Skeletal muscle tissue (tissue), 4 donors: ENCODE data around the gene IRX4. TPM values are rescaled to one million over a fixed set of nuclear protein-coding genes. Genes with fewer than 3 reads are reported as not detected.

ENCODE experiments used
- H3K27ac ChIP-seq: one replicate; pipeline ENCODE4 v1.7.0; 2013; ENCODE audit warnings: mild to moderate bottlenecking, low read depth, low read length, inconsistent platforms
- H3K27me3 ChIP-seq, 3 donors: one replicate each; pipeline ENCODE4 v1.7.0; 2013; ENCODE audit warnings: low read length in 3 of 3; ENCODE audit not compliant: control insufficient read depth in 3 of 3, insufficient read depth in 3 of 3
- H3K36me3 ChIP-seq, 3 donors: one replicate each; pipeline ENCODE4 v1.7.0; 2013; ENCODE audit warnings: low read length in 3 of 3; ENCODE audit not compliant: control insufficient read depth in 3 of 3, insufficient read depth in 3 of 3
- H3K4me1 ChIP-seq, 3 donors: one replicate each; pipeline ENCODE4 v1.7.0; 2013; ENCODE audit warnings: low read length in 3 of 3, mild to moderate bottlenecking in 3 of 3; ENCODE audit not compliant: control insufficient read depth in 3 of 3, insufficient read depth in 3 of 3
- H3K4me3 ChIP-seq, 3 donors: one replicate each; pipeline ENCODE4 v1.7.0; 2013; ENCODE audit warnings: low read length in 3 of 3
- H3K9ac ChIP-seq, 3 donors: one replicate each; pipeline ENCODE4 v1.7.0; 2013; ENCODE audit warnings: low read length in 3 of 3, mild to moderate bottlenecking in 3 of 3, moderate library complexity in 2 of 3, low read depth in 1 of 3
- H3K9me3 ChIP-seq, 3 donors: one replicate each; pipeline ENCODE4 v1.7.0; 2013; ENCODE audit warnings: low read length in 3 of 3; ENCODE audit not compliant: control insufficient read depth in 3 of 3
- total RNA-seq: library from RNA; depleted of rRNA; stranded (reverse); fragments of >200 nt; gene quantifications from one replicate; pipeline ENCODE4 v1.2.3, GENCODE V29; 2014
- donor health status: Osteomylitis.

The IRX4 gene
- total RNA-seq, 1 donor from 2014 or later: under 0.01 TPM

DNA sequence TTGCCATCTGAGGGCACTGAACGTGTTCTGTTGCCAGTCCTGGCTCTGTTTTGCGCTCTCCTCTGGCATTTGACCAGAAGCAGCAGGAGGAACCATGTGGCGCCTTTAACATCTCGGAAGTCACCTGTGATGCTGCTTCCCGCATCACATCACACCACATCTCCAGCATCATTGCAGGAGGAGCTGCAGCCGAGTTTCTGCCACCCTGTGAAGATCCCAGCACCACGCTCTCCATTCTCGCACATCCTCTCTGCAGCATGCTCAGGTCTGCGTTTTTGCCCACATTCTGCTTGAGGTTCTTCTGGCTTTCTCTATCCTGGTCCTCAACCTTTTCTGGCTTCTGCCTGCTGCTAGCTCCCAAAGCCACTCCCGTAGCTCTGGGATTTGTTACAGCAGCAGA, 11.0 kb upstream of the IRX4 start:
- H3K9me3 ChIP-seq: no peaks in the 10 kb centered on the region
- peaks cover 15 to 51% (median 40%) of the 10 kb centered on the region in 3 donors for H3K27me3 ChIP-seq
- H3K4me3 ChIP-seq: no peak overlapping the region
- H3K27ac ChIP-seq: no peak overlapping the region
- no peak overlapping the region for H3K9ac ChIP-seq
- no peaks in the 10 kb centered on the region for H3K4me1 ChIP-seq
- no peaks in the 10 kb centered on the region for H3K36me3 ChIP-seq

DNA sequence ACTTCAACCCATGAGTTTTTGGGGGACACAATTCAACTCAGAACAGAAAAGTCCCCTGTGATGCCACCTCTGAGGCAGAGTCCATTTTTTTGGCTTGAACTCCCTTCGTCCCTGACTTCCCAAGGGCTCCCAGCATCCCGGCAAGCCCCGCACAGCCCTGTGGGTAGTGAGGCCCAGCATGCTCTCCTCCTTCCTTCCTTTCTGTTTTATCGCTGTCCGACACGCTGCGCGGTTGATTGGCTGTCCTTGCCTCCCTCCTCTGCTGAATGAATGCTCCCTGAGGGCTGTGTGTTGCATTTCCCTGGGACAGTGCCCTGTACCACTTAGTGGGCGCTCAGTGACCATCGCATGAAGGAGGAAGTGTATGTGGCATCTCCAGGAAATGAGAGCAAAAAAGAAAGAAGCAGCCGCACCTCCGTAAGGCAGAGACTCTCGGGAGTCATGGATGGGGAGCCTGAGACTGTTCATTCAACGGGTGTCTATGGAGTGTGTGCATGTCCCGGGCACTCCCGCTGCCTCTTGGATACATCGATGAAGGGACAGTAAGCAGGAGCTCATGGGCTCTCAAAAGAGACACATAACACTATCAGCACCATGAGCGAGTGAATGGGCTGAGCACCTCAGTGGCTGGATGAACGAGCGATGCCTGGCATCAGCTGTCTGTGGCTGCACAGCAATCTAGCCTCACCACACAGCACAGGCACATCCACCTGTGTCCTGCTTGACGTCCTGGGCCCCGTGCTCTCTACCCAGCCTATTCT, 10.1 kb upstream of the IRX4 start:
- no peak overlapping the region for H3K4me3 ChIP-seq
- H3K27ac ChIP-seq: no peak overlapping the region
- H3K9me3 ChIP-seq: no peaks in the 10 kb centered on the region
- H3K27me3 ChIP-seq: peaks cover 18 to 52% (median 45%) of the 10 kb centered on the region in 3 donors
- no peaks in the 10 kb centered on the region for H3K4me1 ChIP-seq
- no peaks in the 10 kb centered on the region for H3K36me3 ChIP-seq
- no peak overlapping the region for H3K9ac ChIP-seq

DNA sequence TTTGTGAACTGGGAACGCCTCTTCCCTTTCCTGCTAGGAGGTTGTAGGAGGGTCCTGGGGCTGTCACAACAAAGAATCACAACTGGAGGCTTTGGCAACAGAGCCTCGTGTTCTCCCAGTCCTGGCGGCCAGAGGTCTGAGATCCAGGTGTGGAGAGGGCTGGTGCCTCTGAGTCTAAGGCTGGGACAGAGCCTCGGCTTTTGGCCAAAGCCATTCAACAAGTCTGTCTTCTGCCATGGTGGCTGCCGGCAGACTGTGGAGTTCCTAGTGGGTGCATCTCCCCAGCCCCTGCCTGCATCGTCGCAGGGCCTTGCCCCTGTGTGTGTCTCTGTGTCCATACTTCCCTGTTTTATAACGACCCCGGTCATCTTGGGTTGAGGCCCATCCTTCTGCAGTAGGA, 9.5 kb upstream of the IRX4 start:
- H3K9me3 ChIP-seq: no peaks in the 10 kb centered on the region
- H3K4me1 ChIP-seq: no peaks in the 10 kb centered on the region
- no peak overlapping the region for H3K9ac ChIP-seq
- peaks cover 18 to 54% (median 48%) of the 10 kb centered on the region in 3 donors for H3K27me3 ChIP-seq
- no peak overlapping the region for H3K4me3 ChIP-seq
- H3K27ac ChIP-seq: no peak overlapping the region
- H3K36me3 ChIP-seq: no peaks in the 10 kb centered on the region

DNA sequence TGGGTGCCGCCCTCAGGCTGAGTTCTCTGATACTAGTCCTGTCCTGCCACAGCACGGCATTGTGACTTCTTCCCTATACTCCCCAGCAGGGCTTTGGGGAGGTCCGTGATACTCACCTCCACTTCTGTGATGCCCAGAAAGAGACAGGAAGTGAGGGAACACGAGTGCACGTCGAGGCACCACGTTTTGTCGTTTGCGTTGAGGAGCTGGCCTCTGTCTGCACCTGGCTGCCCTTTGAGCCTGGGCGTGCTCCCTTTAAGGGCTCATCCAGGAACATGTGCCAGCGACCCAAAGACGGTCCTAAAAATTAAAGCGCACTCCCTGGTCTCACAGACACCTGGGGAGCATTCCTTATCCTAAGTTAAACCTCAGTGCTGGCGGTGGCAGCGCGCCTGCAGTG, 8.7 kb upstream of the IRX4 start:
- Histone ChIP-seq H3K9ac (no peak overlapping the region), H3K36me3 (no peaks in the 10 kb centered on the region), H3K4me1 (no peaks in the 10 kb centered on the region), H3K4me3 (no peak overlapping the region), H3K27ac (no peak overlapping the region), H3K27me3 (peaks cover 20 to 56% (median 43%) of the 10 kb centered on the region in 3 donors), H3K9me3 (no peaks in the 10 kb centered on the region)

DNA sequence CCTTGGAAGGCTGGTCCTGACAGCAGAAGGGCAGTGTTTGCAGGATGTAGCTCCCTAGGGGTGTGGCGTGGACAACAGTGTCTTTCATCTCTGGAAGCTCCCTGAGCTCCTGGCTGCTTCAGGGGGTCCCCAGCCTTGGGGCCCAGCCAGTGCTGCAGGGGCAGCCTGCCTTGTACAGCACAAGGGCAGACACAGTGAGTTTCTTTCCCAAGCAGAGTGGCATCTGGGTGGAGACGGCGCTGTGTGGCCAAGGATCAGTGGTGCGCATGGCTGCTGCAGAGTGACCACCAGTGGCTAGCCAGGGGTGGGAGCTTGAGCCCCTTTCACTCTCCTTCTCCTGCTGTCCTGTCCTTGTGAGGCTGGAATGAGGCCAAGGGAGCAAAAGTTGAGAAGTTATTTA, 7.6 kb upstream of the IRX4 start:
- H3K27me3 ChIP-seq: peaks cover 31 to 60% (median 48%) of the 10 kb centered on the region in 3 donors
- no peaks in the 10 kb centered on the region for H3K9me3 ChIP-seq
- no peak overlapping the region for H3K4me3 ChIP-seq
- H3K4me1 ChIP-seq: no peaks in the 10 kb centered on the region
- no peak overlapping the region for H3K9ac ChIP-seq
- no peak overlapping the region for H3K27ac ChIP-seq
- H3K36me3 ChIP-seq: no peaks in the 10 kb centered on the region

DNA sequence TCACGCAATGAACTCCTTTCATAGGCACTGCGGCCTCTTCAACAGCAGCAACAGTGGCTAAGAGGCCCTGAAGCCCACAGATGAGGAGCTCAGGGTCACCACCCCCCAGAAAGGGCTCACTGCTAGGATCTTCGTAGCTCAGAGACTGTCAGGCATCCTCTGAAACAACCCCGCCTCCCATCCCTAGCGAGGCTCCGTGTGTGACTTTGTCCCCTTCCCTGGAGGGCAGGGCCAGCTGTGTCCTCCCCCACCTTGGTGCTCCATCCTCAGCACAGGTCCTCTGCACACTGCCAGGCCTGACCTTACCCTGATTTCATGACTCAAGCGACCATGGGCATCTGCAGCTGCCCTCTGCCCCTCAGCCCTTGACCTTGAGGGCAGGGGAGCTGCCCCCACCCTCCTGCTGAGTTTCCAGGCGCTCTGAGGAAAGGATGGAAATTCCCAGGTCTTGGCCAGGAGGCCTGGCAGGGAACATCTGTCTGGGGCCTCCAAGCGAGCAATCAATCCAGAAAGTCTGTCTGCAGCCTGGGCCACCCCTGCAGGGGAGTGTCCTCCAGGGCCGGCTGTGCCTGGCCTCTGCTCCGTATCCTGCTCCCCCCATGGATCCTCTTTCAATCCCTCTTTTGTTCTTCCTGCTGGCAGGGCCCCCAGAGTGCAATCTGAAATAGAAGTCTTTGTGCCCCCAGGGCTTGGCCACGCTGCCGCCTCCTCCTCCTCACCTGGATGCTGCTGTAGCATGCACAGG, 6.8 kb upstream of the IRX4 start:
- Histone ChIP-seq H3K27me3 (peaks cover 36 to 65% (median 49%) of the 10 kb centered on the region in 3 donors), H3K4me3 (no peak overlapping the region), H3K9ac (no peak overlapping the region), H3K4me1 (no peaks in the 10 kb centered on the region), H3K27ac (no peak overlapping the region), H3K36me3 (no peaks in the 10 kb centered on the region), H3K9me3 (no peaks in the 10 kb centered on the region)

DNA sequence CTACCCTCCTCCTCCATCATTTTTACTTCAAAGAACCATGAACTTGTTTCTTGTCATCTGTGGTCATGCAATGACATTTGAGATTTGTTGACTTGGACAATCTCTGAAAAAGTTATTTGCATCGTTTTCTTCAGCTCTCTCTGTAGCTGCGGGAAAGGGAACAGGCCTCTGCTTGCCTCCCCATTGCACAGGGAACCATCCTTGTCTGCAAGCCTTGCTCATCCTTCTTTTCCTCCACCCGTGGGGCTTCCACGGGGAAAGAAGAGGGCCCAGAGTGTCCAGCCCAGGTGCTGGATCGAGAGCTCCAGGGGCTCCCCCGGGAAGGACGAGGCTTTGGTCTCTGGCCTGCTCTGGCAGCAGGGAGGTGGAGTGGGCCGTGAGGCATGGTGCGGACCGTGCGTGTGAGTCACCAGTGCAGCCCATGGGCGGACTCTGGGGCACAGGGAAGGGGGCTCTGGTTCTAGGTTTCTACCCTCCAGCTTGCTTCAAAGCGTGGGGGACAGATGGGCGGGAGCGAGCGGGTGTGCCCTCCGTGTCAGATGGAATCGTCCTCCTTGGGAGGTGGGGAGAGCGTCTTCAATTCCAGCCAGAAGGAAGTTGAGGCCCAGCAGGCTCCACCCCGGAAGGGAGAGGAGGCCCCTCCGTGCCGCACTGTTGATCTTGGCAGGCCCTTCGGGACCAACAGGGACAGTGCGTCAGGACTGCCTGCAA, 6.0 kb upstream of the IRX4 start:
- no peak overlapping the region for H3K27ac ChIP-seq
- no peaks in the 10 kb centered on the region for H3K9me3 ChIP-seq
- no peaks in the 10 kb centered on the region for H3K36me3 ChIP-seq
- no peaks in the 10 kb centered on the region for H3K4me1 ChIP-seq
- H3K4me3 ChIP-seq: no peak overlapping the region
- H3K9ac ChIP-seq: no peak overlapping the region
- peaks cover 42 to 69% (median 57%) of the 10 kb centered on the region in 3 donors for H3K27me3 ChIP-seq

DNA sequence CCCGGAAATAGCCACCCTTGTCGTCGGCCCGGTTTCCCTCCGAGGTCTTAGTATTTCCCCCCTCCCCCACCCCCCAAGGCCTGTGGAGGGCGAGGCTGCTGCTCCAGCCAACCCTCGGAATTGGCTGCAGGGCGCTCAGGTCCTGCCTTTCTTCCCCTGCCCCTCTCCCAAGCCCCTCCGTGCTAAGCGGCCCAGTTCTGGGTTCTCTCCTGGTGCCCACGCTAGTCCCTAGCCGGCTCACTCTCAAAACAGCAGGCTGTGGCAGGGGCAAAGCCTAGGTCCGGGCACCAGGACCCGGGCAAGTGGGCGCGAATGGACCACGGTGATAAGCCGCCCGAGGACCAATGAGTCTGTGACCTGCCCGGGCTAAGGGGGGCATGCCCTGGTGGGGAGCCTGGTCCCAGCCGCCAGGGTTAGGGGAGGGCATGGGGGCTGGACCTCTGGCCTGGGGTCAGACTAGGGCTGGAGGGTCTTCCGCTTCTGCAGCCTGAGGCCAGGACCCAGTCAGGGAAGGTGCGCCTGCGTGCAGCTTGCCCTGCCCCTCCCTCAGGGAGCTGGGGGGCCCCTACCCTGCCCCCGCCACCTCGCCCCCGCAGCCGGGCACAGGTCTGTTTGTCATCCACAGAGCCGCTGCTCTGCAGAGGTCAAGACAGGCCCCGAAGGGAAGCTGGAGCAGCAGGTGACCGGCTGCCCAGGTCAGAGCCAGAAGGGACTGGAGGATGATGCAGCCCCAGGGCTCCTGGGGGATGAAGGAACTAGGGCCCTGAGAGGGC, 5.0 kb upstream of the IRX4 start:
- H3K9ac ChIP-seq: no peak overlapping the region
- H3K4me1 ChIP-seq: no peaks in the 10 kb centered on the region
- peaks cover 45 to 66% (median 61%) of the 10 kb centered on the region in 3 donors for H3K27me3 ChIP-seq
- H3K27ac ChIP-seq: no peak overlapping the region
- no peak overlapping the region for H3K4me3 ChIP-seq
- H3K9me3 ChIP-seq: no peaks in the 10 kb centered on the region
- no peaks in the 10 kb centered on the region for H3K36me3 ChIP-seq

DNA sequence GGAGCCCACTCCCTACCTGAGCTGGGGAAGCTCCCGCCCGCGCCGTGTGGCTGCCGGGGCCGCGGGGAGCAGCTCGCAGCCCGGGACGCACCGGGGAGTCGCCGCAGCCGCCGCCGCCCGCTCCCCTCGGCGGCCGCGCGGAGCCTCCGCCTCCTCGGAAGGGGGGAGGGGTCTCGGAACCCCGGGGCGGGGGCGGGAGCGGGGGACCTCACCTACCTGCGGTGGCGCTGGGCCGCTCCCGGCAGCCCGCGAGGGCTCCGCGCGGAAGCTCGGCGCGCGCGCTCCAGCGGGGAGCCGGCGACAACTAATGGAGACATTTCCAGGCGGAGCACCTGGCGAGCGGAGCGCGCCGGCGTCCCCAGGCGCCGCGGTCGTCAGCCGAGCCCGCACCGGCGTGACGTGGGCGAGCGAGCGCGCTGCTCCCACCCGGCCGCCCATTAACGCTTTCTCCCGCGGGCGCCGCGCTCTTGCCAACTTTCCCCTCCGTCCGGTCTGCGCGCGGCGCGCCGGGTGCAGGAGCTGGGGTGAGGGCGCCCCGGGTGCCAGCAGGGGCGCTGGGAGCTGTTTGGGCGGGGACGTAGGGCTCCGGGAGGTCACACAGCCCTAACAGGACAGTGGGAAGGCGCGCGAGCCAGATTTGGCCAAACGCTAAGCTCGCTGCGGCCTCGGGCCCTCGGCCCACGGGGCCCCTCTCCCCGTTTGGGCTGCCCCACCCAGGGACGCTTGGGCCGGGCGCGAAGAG, 4.3 kb upstream of the IRX4 start:
- Histone ChIP-seq H3K4me1 (no peaks in the 10 kb centered on the region), H3K27me3 (peaks cover 47 to 66% (median 64%) of the 10 kb centered on the region in 3 donors), H3K27ac (no peak overlapping the region), H3K4me3 (peak overlapping the region in 1 of 3 donors; percentile 22), H3K9ac (no peak overlapping the region), H3K9me3 (no peaks in the 10 kb centered on the region), H3K36me3 (no peaks in the 10 kb centered on the region)
